ENCODE results near the gene RAD51.

The RAD51 gene

GRCh38 chr15:40763801-40764628, 69.0 kb downstream of the RAD51 start, which contains the start of gene GCHFR:
TSS of gene GCHFR (plus strand) at chr15:40764068. CDS start at chr15:40764181, 113 bp downstream.
- DNase-seq = peak; percentile 64

GRCh38 chr15:40764629-40765103, 69.7 kb downstream of the RAD51 start:
- no peak for DNase-seq

GRCh38 chr15:40766194-40766815, 71.3 kb downstream of the RAD51 start:
- DNase-seq = no peak

GRCh38 chr15:40766906-40767837, 72.2 kb downstream of the RAD51 start:
- DNase-seq = no peak

GRCh38 chr15:40767838-40768500, 73.0 kb downstream of the RAD51 start:
- no peak for DNase-seq

- no peak for DNase-seq
Observed at GRCh38 chr15:40768521-40769273, 73.7 kb downstream of the RAD51 start.

GRCh38 chr15:40769274-40770146, 74.5 kb downstream of the RAD51 start, which contains the start of gene C15orf62:
TSS of gene C15orf62 (plus strand) at chr15:40769980. CDS start at chr15:40770496, 516 bp downstream.
- peak; percentile 59 for DNase-seq

GRCh38 chr15:40770147-40770721, 75.3 kb downstream of the RAD51 start:
- DNase-seq = no peak

GRCh38 chr15:40771242-40771641, 76.3 kb downstream of the RAD51 start:
- no peak for DNase-seq

- no peak for DNase-seq
Observed at GRCh38 chr15:40772014-40772413, 77.0 kb downstream of the RAD51 start.

GRCh38 chr15:40773496-40773895, 78.5 kb downstream of the RAD51 start:
- DNase-seq = no peak

GRCh38 chr15:40773902-40774301, 78.9 kb downstream of the RAD51 start:
- DNase-seq = no peak

- no peak for DNase-seq
Observed at GRCh38 chr15:40775007-40775406, 80.0 kb downstream of the RAD51 start.

- DNase-seq = no peak
Observed at GRCh38 chr15:40775740-40776536, 81.0 kb downstream of the RAD51 start.

GRCh38 chr15:40776537-40777141, 81.7 kb downstream of the RAD51 start:
- DNase-seq = peak; percentile 65

Data from CD4-positive, alpha-beta T cell treated with Interferon gamma for 1 hour (primary cell).